ENCODE results near the gene EDIL3.

GRCh38 chr5:83925955-83926337 lies 458.7 kb downstream of the EDIL3 start:
- TF ChIP-seq POLR2A (IDR thresholded peaks at IDR 0.05) (no peak), CTCF (IDR thresholded peaks at IDR 0.05) (no peak), POLR2AphosphoS5 (IDR thresholded peaks at IDR 0.05) (no peak)

Data from suprapubic skin (tissue), 4 donors.